H1 (cell line): ENCODE data around the gene GIT1. TPM values are rescaled to one million over a fixed set of nuclear protein-coding genes. Genes with fewer than 3 reads are reported as not detected.

ENCODE experiments used
- TAF1 ChIP-seq: IDR thresholded peaks from 2 replicates; pipeline ENCODE4 v1.6.1; 2011; ENCODE audit warnings: mild to moderate bottlenecking, low read depth, low read length
- polyA plus RNA-seq, 7 experiments: library from polyadenylated mRNA; depleted of rRNA in 3 of 7; stranded (reverse) in 5 of 7; unstranded in 2 of 7; fragments of >200 nt in 5 of 7; fragments of 200-250 nt in 2 of 7; gene quantifications; 1 replicate in 5 of 7; 2 replicates in 1 of 7; 4 replicates in 1 of 7; pipeline versions ENCODE4 v1.2.1 to v1.2.3, GENCODE V29; 2011 to 2013; ENCODE audit warnings: missing spikeins in 2 of 7, mixed read lengths in 2 of 7
- total RNA-seq: library from RNA; stranded (reverse); fragmentation: NEBNext Ultra II Directional; extraction: Animal tissue kit (Norgen Biotek cat#: 25700); gene quantifications from 2 replicates; pipeline ENCODE4 v1.2.1, GENCODE V29; 2021
- TF ChIP-seq, protein P1 (sequence below): IDR thresholded peaks from 2 replicates; pipeline ENCODE4 v1.6.1; 2012; ENCODE audit warnings: inconsistent platforms

Gene GIT1
- total and polyA plus RNA-seq, 2 of the 8 experiments (the other 6 are each of a cell fraction or from before 2014, with no cell fraction given): 62.4 to 63.0 TPM

DNA sequence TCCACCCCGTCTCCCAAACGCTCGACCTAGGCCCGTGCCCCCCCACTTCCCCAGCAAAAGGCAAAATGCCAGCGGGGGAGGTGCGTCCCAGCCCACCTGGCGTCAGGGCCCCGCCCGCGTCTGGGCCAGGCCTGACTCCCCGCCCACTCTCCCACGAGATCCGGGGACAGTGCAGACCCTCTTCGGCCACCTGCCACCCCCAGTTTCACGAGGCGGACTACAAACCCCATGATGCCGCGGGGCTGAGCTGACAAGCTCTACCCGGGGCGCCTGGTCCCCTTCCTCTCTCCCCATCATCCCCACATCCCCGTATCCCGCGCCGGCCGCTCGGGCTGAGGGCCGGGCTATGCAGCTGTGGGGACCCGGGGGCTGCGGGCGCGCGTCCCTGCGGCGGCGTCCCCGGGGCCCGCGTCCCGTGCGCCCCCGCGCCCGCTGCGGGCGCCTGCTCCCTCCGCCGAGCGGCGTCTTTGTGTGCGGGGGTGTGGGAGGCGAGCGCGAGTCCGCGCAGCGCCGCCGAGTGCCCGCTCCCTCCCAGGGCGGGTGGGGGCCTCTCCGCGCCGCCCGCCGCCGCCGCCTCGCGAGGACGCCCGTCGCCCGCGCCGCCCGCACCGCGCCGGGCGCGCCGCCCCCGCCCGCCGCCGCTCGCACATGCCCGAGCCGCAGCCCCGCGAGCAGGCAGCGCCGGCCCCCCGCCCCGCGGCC, 3.6 kb upstream of the GIT1 start, which contains the start of gene ANKRD13B (continued):
- TF ChIP-seq, protein P1, sequence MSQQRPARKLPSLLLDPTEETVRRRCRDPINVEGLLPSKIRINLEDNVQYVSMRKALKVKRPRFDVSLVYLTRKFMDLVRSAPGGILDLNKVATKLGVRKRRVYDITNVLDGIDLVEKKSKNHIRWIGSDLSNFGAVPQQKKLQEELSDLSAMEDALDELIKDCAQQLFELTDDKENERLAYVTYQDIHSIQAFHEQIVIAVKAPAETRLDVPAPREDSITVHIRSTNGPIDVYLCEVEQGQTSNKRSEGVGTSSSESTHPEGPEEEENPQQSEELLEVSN: 0 out of 2 replicates have a peak, but pooled peaks have one; percentile 4
- no peak for TF ChIP-seq TAF1
- TF ChIP-seq, all 59 proteins: peak for 6
